Gastroesophageal sphincter (tissue), 4 donors: ENCODE results near the gene FAM234A. TPM values are rescaled to one million over a fixed set of nuclear protein-coding genes. Genes with fewer than 3 reads are reported as not detected.

Source experiments
- ATAC-seq: fragments of 150-250 bp; one replicate; pipeline ENCODE4 v1.9.1; 2016; ENCODE audit warnings: mild to moderate bottlenecking, moderate library complexity
- H3K27ac ChIP-seq, 4 donors: fragments of 200-600 bp; sonication (generic) in 3 of 4; 1 replicate in 3 of 4; 2 replicates in 1 of 4; pipeline ENCODE4 v1.5.1; 2016 to 2019
- H3K27me3 ChIP-seq: fragments of 200-600 bp; sonication (generic); one replicate; pipeline ENCODE4 v1.5.1; 2019
- H3K36me3 ChIP-seq, 2 donors: fragments of 200-600 bp; sonication (generic); one replicate each; pipeline ENCODE4 v1.5.1; 2019; ENCODE audit warnings: control low read depth in 1 of 2
- H3K4me1 ChIP-seq, 3 donors: fragments of 200-600 bp; sonication (generic); 1 replicate in 2 of 3; 2 replicates in 1 of 3; pipeline ENCODE4 v1.5.1; 2016 to 2019; ENCODE audit warnings: control low read depth in 2 of 3
- H3K4me3 ChIP-seq, 2 donors: fragments of 200-600 bp; sonication (generic); one replicate each; pipeline ENCODE4 v1.5.1; 2019; ENCODE audit warnings: mild to moderate bottlenecking in 1 of 2, moderate library complexity in 1 of 2
- H3K9me3 ChIP-seq, 3 donors: fragments of 200-600 bp; sonication (generic); one replicate each; pipeline ENCODE4 v1.5.1; 2017 to 2019; ENCODE audit warnings: control low read depth in 2 of 3
- EP300 ChIP-seq: sonication (generic); formaldehyde crosslinking; IDR thresholded peaks from one replicate; pipeline ENCODE4 v1.6.1; 2017; ENCODE audit warnings: antibody characterized with exemption, mild to moderate bottlenecking
- POLR2A ChIP-seq, 2 donors: fragments of 450-650 bp; IDR thresholded peaks; one replicate each; pipeline ENCODE4 v1.6.1; 2017; ENCODE audit warnings: antibody characterized with exemption in 2 of 2, mild to moderate bottlenecking in 2 of 2, moderate library complexity in 1 of 2
- POLR2AphosphoS5 ChIP-seq: sonication (generic); formaldehyde crosslinking; IDR thresholded peaks from one replicate; pipeline ENCODE4 v1.6.1; 2017; ENCODE audit warnings: antibody characterized with exemption
- WGBS, 2 donors: methylation state at CpG; one replicate each; pipeline ENCODE4 v1.1.5; 2018; ENCODE audit warnings: low coverage in 1 of 2; 5-methylcytosine and 5-hydroxymethylcytosine counted together
- total RNA-seq, 4 donors: library from RNA; depleted of rRNA; stranded (reverse); fragments of >200 nt; gene quantifications; one replicate each; pipeline ENCODE4 v1.1.0, GENCODE V29; 2016
- TF ChIP-seq, protein P1 (sequence below), 4 experiments: fragments of 200-600 bp in 2 of 4; fragments of 450-650 bp in 2 of 4; sonication (generic) in 1 of 4; IDR thresholded peaks; one replicate each; pipeline ENCODE4 v1.5.1; 2017 to 2019; ENCODE audit warnings: antibody characterized with exemption in 4 of 4, mild to moderate bottlenecking in 2 of 4, moderate library complexity in 2 of 4

Gene FAM234A
- total RNA-seq, 4 donors from 2014 or later: 54.5 to 123 (median 93.2) TPM

DNA sequence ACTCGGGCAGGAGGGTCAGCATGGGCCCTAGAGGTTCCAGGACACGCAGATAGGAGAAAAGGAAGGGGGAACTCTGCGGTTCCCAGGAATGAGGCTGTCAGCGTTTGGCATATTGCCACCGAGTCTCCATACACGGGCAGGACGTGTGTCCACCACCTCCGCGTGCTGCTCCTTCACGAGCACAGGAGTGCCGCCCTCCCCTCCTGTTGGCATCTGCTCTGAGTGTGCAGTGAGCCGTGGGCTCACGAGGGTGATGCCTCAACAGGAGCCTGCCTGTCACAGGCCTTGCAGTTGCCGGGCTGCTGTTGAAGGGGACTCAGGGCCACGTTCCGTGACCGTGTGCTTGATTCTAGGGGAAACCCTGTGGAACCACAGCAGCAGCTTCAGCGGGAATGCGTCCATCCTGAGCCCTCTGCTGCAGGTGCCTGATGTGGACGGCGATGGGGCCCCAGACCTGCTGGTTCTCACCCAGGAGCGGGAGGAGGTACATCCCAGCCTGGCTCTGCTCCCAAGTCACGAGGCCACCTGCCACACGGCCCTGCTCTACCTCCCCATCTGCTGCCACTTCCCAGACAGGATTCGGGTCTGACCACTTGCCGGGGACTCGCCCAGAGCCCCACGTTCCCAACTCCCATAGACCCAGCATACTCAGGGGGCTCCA, 26.5 kb downstream of the FAM234A start:
- TF ChIP-seq, protein P1, sequence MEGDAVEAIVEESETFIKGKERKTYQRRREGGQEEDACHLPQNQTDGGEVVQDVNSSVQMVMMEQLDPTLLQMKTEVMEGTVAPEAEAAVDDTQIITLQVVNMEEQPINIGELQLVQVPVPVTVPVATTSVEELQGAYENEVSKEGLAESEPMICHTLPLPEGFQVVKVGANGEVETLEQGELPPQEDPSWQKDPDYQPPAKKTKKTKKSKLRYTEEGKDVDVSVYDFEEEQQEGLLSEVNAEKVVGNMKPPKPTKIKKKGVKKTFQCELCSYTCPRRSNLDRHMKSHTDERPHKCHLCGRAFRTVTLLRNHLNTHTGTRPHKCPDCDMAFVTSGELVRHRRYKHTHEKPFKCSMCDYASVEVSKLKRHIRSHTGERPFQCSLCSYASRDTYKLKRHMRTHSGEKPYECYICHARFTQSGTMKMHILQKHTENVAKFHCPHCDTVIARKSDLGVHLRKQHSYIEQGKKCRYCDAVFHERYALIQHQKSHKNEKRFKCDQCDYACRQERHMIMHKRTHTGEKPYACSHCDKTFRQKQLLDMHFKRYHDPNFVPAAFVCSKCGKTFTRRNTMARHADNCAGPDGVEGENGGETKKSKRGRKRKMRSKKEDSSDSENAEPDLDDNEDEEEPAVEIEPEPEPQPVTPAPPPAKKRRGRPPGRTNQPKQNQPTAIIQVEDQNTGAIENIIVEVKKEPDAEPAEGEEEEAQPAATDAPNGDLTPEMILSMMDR (IDR thresholded peaks at IDR 0.05): no peak
- TF ChIP-seq POLR2AphosphoS5 (no peak), EP300 (no peak), POLR2A (IDR thresholded peaks at IDR 0.05) (no peak)
- H3K27me3 ChIP-seq: no peaks in the 10 kb centered on the region
- ATAC-seq: no peak
- 60% methylated on average over 4 of the region's 28 CpGs; no CpG with 5 or more reads in 1 of the 2 donors for WGBS, 2 donors
- no peak overlapping the region for H3K27ac ChIP-seq
- no peaks in the 10 kb centered on the region for H3K9me3 ChIP-seq
- no peak overlapping the region for H3K4me3 ChIP-seq
- peaks cover 0 to 93% of the 10 kb centered on the region in 2 donors for H3K36me3 ChIP-seq
- H3K4me1 ChIP-seq: no peaks in the 10 kb centered on the region

DNA sequence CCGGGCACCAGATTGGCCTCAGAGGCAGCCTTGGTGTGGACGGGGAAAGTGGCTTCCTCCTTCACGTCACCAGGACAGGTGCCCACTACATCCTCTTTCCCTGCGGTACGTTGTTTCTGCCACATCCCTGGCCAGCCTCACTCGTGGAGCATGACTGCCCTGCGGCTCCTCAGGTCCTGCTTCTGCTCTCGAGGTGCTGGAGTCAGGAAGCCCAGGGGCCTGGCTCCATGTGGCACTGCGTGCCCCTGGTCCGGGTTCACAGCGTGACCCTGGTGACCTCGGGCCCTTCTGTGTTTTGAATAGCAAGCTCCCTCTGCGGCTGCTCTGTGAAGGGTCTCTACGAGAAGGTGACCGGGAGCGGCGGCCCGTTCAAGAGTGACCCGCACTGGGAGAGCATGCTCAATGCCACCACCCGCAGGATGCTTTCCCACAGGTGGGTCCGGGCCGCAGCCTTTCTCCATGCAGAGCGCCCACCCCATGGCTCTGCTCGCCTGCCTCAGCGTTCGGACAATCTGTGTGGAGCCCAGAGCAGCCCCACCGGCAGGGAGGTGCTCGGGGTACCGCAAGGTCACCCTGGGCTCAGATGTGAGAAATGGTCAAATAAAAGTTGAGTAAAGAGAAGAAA, 27.6 kb downstream of the FAM234A start:
- peaks cover 0 to 83% of the 10 kb centered on the region in 2 donors for H3K36me3 ChIP-seq
- ATAC-seq: no peak
- no peak overlapping the region for H3K27ac ChIP-seq
- H3K4me1 ChIP-seq: no peaks in the 10 kb centered on the region
- no peaks in the 10 kb centered on the region for H3K27me3 ChIP-seq
- 94% methylated on average over 12 of the region's 29 CpGs; no CpG with 5 or more reads in 1 of the 2 donors for WGBS, 2 donors
- no peak for TF ChIP-seq POLR2AphosphoS5
- no peak for TF ChIP-seq POLR2A (IDR thresholded peaks at IDR 0.05)
- H3K9me3 ChIP-seq: no peaks in the 10 kb centered on the region
- H3K4me3 ChIP-seq: no peak overlapping the region

DNA sequence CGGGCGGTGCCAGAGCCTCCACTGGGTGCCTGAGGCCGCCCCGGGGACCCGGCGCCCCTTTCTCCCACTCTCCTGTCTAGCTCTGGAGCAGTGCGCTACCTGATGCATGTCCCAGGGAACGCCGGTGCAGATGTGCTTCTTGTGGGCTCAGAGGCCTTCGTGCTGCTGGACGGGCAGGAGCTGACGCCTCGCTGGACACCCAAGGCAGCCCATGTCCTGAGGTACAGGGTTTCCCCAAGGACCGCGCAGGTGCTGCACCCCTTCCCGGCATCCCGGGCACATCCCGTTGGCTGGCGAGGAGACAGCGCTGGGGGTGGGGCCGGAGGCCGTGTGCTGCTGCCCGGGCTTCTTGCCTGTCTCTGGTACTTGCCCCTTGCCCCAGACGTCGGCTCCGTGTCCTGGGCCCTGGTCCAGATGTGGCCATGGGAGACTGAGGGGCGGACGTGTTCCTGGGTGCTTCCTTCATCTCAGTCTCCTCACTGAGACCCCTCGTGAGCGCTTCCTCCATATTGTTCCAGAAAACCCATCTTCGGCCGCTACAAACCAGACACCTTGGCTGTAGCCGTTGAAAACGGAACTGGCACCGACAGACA, 28.7 kb downstream of the FAM234A start:
- ATAC-seq: no peak
- no peaks in the 10 kb centered on the region for H3K9me3 ChIP-seq
- no peaks in the 10 kb centered on the region for H3K4me1 ChIP-seq
- H3K27me3 ChIP-seq: no peaks in the 10 kb centered on the region
- WGBS, 2 donors: 85 to 88% methylated on average over 5 to 8 of the region's 35 CpGs
- no peak overlapping the region for H3K4me3 ChIP-seq
- TF ChIP-seq, protein P1 (IDR thresholded peaks at IDR 0.05): no peak
- TF ChIP-seq POLR2A (IDR thresholded peaks at IDR 0.05) (no peak), POLR2AphosphoS5 (no peak), EP300 (no peak)
- peaks cover 0 to 75% of the 10 kb centered on the region in 2 donors for H3K36me3 ChIP-seq
- no peak overlapping the region for H3K27ac ChIP-seq

DNA sequence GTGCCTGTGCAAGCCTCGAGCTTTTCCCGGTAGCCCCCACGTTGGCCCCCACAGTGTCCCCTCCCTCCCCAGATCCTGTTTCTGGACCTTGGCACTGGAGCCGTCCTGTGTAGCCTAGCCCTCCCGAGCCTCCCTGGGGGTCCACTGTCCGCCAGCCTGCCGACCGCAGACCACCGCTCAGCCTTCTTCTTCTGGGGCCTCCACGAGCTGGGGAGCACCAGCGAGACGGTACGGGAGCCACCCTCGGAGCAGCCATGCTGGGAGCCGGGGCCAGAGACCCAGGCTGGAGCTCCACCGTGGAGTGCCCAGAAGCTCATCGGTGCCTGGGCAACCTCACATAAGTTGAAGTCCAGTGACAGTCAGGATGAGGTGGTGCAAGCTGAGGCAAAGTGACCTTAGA, 29.3 kb downstream of the FAM234A start:
- 90% methylated on average over 3 of the region's 17 CpGs; no CpG with 5 or more reads in 1 of the 2 donors for WGBS, 2 donors
- Histone ChIP-seq H3K9me3 (no peaks in the 10 kb centered on the region), H3K36me3 (peaks cover 0 to 70% of the 10 kb centered on the region in 2 donors), H3K27ac (no peak overlapping the region), H3K4me3 (no peak overlapping the region), H3K27me3 (no peaks in the 10 kb centered on the region), H3K4me1 (no peaks in the 10 kb centered on the region)
- no peak for TF ChIP-seq EP300
- ATAC-seq: no peak

DNA sequence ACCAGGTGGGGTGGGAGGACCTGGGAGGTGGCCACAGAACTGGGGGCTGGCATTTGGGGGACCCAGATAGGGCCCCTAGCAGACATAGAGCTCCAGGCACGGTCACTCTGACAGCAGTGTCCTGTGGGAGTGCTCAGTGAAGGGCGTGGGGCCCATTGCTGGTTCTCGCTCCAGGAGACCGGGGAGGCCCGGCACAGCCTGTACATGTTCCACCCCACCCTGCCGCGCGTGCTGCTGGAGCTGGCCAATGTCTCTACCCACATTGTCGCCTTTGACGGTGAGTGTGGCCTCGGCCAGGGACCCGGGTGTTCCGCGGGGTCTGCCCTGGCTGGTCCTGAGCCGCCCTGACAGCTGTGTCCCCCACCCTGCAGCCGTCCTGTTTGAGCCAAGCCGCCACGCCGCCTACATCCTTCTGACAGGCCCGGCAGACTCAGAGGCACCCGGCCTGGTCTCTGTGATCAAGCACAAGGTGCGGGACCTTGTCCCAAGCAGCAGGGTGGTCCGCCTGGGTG, 29.9 kb downstream of the FAM234A start:
- TF ChIP-seq POLR2A (IDR thresholded peaks at IDR 0.05) (no peak), EP300 (no peak), POLR2AphosphoS5 (no peak)
- TF ChIP-seq, protein P1 (IDR thresholded peaks at IDR 0.05): no peak
- H3K9me3 ChIP-seq: no peaks in the 10 kb centered on the region
- H3K27me3 ChIP-seq: no peaks in the 10 kb centered on the region
- no peak for ATAC-seq
- no peak overlapping the region for H3K4me3 ChIP-seq
- WGBS, 2 donors: no CpG with 5 or more reads among the region's 23 CpGs
- no peak overlapping the region for H3K27ac ChIP-seq
- no peaks in the 10 kb centered on the region for H3K4me1 ChIP-seq
- peaks cover 0 to 64% of the 10 kb centered on the region in 2 donors for H3K36me3 ChIP-seq
